MCF 10A (cell line): Measurements from ENCODE around the gene TMEM53. TPM values are rescaled to one million over a fixed set of nuclear protein-coding genes. Genes with fewer than 3 reads are reported as not detected.

Source experiments
- BruUV-seq: library from RNA; stranded (reverse); fragments of 400-500 nt; replicated peaks from 2 replicates; lab custom pipeline; 2021; lab: Mats Ljungman, UMichigan
- CTCF ChIA-PET: fragments of 300-600 bp; sonication (Branson Sonifier 250); formaldehyde crosslinking; extraction: SDS; loops from one replicate; lab custom pipeline; 2021; ENCODE audit warnings: antibody characterized with exemption, inconsistent platforms; lab: Yijun Ruan, JAX
- POLR2A ChIA-PET: fragments of 300-600, 350-650 bp; sonication (Branson Sonifier 250); formaldehyde crosslinking; extraction: SDS; loops from one replicate; lab custom pipeline; 2020; ENCODE audit warnings: antibody characterized with exemption, inconsistent platforms; lab: Yijun Ruan, JAX
- DNase-seq: peaks from one replicate; pipeline ENCODE4 v3.0.0-alpha.2; 2018; ENCODE audit not compliant: unreplicated experiment
- H3K27ac Mint-ChIP-seq: one replicate; pipeline ENCODE4 v1.8.0; 2022; ENCODE audit warnings: mild to moderate bottlenecking, low read depth, mixed read lengths; ENCODE audit not compliant: unreplicated experiment
- H3K27me3 Mint-ChIP-seq: one replicate; pipeline ENCODE4 v1.8.0; 2022; ENCODE audit warnings: mixed read lengths; ENCODE audit not compliant: insufficient read depth, unreplicated experiment
- H3K36me3 Mint-ChIP-seq: one replicate; pipeline ENCODE4 v1.8.0; 2022; ENCODE audit warnings: mild to moderate bottlenecking, moderate library complexity, mixed read lengths; ENCODE audit not compliant: insufficient read depth, unreplicated experiment
- H3K4me1 Mint-ChIP-seq: one replicate; pipeline ENCODE4 v1.8.0; 2022; ENCODE audit warnings: mixed read lengths; ENCODE audit not compliant: insufficient read depth, unreplicated experiment
- H3K4me3 Mint-ChIP-seq: one replicate; pipeline ENCODE4 v1.8.0; 2022; ENCODE audit warnings: mild to moderate bottlenecking, moderate library complexity, mixed read lengths; ENCODE audit not compliant: unreplicated experiment
- H3K9me3 Mint-ChIP-seq: one replicate; pipeline ENCODE4 v1.8.0; 2022; ENCODE audit warnings: mixed read lengths; ENCODE audit not compliant: unreplicated experiment
- intact Hi-C: fragments of 100-400 bp; cut with micrococcal nuclease; formaldehyde crosslinking; loops from 2 replicates; pipeline ENCODE4 v1.14.1; 2022
- total RNA-seq: library from RNA; stranded (reverse); gene quantifications from 2 replicates; pipeline ENCODE4 v1.2.3, GENCODE V29; 2022
- TF ChIP-seq, protein P1 (sequence below): fragments of 200-600 bp; IDR thresholded peaks from one replicate; pipeline ENCODE4 v1.8.0; 2022; ENCODE audit warnings: antibody characterized with exemption, mild to moderate bottlenecking; ENCODE audit not compliant: unreplicated experiment

TMEM53 gene
- total RNA-seq, 1 experiment from 2014 or later: 2.2 TPM

DNA sequence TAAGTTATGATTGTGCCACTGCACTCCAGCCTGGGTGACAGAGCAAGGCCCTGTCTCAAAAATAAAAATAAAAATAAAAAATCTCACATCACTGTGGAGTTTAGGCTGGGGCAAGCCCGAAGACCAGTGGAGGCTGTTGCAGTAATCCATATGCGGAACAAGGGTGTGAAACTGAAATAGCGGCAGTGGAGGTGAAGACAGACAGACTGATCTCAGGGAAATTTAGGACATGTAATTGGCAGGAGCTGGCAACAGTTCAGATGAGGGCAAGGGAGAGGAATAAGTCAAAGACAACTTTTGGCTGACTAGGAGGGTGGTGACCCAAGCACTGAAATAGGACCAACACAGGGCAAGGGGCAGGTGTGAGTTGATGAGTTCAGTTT, 8.6 kb upstream of the TMEM53 start:
- ChIA-PET CTCF (no interaction called here), POLR2A (no interaction called here)
- no TSS peak for BruUV-seq
- no peaks in the 10 kb centered on the region for H3K27me3 Mint-ChIP-seq
- H3K4me3 Mint-ChIP-seq: no peak overlapping the region
- H3K4me1 Mint-ChIP-seq: no peaks in the 10 kb centered on the region
- intact Hi-C loops: no loop called here
- H3K9me3 Mint-ChIP-seq: no peaks in the 10 kb centered on the region
- TF ChIP-seq, protein P1, sequence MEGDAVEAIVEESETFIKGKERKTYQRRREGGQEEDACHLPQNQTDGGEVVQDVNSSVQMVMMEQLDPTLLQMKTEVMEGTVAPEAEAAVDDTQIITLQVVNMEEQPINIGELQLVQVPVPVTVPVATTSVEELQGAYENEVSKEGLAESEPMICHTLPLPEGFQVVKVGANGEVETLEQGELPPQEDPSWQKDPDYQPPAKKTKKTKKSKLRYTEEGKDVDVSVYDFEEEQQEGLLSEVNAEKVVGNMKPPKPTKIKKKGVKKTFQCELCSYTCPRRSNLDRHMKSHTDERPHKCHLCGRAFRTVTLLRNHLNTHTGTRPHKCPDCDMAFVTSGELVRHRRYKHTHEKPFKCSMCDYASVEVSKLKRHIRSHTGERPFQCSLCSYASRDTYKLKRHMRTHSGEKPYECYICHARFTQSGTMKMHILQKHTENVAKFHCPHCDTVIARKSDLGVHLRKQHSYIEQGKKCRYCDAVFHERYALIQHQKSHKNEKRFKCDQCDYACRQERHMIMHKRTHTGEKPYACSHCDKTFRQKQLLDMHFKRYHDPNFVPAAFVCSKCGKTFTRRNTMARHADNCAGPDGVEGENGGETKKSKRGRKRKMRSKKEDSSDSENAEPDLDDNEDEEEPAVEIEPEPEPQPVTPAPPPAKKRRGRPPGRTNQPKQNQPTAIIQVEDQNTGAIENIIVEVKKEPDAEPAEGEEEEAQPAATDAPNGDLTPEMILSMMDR: no peak
- H3K27ac Mint-ChIP-seq: no peak overlapping the region
- no peaks in the 10 kb centered on the region for H3K36me3 Mint-ChIP-seq
- no peak for DNase-seq

DNA sequence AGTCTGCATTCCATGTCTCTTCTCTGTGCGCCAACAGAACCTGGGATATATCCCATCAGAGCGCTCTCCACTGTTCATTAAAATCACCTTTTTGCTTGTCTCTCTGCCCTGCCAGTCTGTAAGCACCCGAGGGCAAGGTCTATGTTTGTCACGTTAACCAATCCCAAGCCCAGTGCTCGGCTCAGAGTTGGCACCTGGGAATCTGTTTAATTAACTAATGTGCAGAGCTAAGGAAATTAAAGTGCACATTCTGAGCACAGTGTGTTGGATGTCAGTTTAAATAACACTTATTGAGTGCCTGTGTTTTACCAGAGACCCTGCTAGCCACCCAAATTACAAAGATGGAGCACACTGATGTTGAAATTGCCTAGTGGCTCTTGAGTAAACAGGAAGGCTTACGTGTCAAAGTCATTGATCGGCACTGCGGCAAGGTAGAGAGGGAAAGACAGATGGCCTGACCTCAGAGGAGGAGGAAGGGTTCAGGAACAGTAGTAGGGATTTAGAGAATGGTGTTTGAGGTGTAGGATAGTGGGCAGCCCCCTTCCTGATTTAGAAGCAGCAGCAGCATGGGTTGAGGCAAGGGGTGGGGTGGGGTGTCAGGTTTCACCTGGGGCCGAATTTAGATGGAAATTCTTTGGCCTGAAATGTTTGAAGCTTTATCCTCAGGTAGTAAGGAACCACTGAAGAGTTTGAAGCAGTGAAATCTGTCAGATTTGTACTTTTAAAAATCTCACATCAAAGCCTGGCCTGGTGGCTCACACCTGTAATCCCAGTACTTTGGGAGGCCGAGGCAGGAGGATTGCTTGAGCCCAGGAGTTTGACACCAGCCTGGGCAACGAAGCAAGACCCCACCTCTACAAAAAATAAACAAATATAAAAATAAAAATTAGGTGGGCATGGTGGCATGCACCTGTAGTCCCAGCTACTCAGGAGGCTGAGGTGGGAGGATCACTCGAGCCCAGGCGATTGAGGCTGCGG, 7.9 kb upstream of the TMEM53 start:
- no peak for DNase-seq

DNA sequence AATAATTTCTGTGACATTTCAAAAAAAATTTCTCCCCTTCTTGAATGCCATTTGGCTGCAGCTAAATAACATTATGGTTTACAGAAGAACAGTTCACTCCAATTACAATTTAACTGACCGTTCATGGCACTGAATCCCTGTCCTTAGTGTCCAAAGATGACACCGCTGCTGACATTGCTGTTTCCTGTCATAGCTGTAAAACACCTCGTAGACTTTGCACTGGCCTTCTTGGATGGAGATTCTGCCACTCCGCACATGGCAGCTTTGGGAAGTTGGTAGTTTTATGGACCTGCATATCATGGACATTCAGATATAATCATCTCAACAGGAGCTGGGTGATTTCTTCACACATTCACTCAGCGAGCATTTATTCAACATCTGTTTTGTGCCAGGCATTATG, 5.2 kb upstream of the TMEM53 start:
- H3K4me1 Mint-ChIP-seq: peaks cover 8% of the 10 kb centered on the region
- no peak for DNase-seq
- H3K4me3 Mint-ChIP-seq: no peak overlapping the region
- no peaks in the 10 kb centered on the region for H3K9me3 Mint-ChIP-seq
- TF ChIP-seq, protein P1: no peak
- CTCF ChIA-PET: interaction anchor here (0.6 to 0.7 kb wide), 3 partner anchors 10 to 998 kb away, joined by 3 read pairs; no protein-coding TSS in a partner anchor
- no peaks in the 10 kb centered on the region for H3K27me3 Mint-ChIP-seq
- BruUV-seq: no TSS peak
- POLR2A ChIA-PET: interaction anchor here (0.7 to 1.2 kb wide), 2 partner anchors 46 to 117 kb away, joined by 3 read pairs; no protein-coding TSS in a partner anchor
- H3K36me3 Mint-ChIP-seq: no peaks in the 10 kb centered on the region
- H3K27ac Mint-ChIP-seq: no peak overlapping the region
- intact Hi-C loops: no loop called here

More for the DNA sequence above, 7.9 kb upstream of the TMEM53 start:
- Mint-ChIP-seq H3K9me3 (no peaks in the 10 kb centered on the region), H3K4me1 (no peaks in the 10 kb centered on the region), H3K36me3 (no peaks in the 10 kb centered on the region), H3K27me3 (no peaks in the 10 kb centered on the region), H3K4me3 (no peak overlapping the region), H3K27ac (no peak overlapping the region)
- TF ChIP-seq, protein P1: no peak
- BruUV-seq: no TSS peak
- ChIA-PET POLR2A (no interaction called here), CTCF (interaction anchor here (0.6 to 0.7 kb wide), 2 partner anchors 11 to 635 kb away, joined by 3 to 4 read pairs; no protein-coding TSS in a partner anchor)
- intact Hi-C loops: no loop called here

DNA sequence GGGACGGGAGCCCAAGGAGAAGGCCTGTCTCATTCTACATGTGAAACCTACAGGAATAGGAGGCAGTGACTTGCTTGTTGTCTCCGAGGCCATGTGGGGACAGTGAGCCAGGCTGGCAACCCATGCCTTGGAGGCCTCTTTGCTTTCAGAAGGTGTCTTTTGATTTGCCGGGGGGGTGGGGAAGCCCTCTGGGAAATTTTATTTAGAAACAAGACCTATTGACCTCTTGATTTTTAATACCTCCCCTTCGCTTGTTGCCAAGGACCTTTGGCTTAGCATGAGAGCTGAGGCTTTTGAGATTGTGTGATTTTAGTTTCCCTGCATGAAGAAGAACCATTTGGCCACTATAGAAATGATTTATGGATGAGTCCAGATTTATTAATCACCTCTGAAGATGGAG, 4.3 kb upstream of the TMEM53 start:
- Mint-ChIP-seq H3K27ac (no peak overlapping the region), H3K4me1 (peaks cover 8% of the 10 kb centered on the region), H3K27me3 (no peaks in the 10 kb centered on the region), H3K9me3 (no peaks in the 10 kb centered on the region), H3K36me3 (no peaks in the 10 kb centered on the region), H3K4me3 (no peak overlapping the region)
- TF ChIP-seq, protein P1: no peak
- intact Hi-C loops: no loop called here
- BruUV-seq: no TSS peak
- CTCF ChIA-PET: no interaction called here
- DNase-seq: no peak
- POLR2A ChIA-PET: no interaction called here
